SK-N-MC (cell line): ENCODE data around the gene ULK3.

ENCODE experiments used
- EZH2 ChIP-seq: fragments of 200-600 bp; sonication (generic); IDR thresholded peaks from one replicate; pipeline ENCODE4 v1.6.1; 2017; ENCODE audit warnings: antibody characterized with exemption
- FOXP2 ChIP-seq: optimal IDR thresholded peaks from 2 replicates; pipeline ENCODE3; 2011; ENCODE audit warnings: mild to moderate bottlenecking, moderate library complexity; ENCODE audit not compliant: insufficient read depth; ENCODE audit errors: extremely low read length, control extremely low read depth
- POLR2AphosphoS5 ChIP-seq: IDR thresholded peaks from 2 replicates; pipeline ENCODE4 v1.6.1; 2012; ENCODE audit warnings: mild to moderate bottlenecking, low read depth, low read length, borderline replicate concordance

DNA sequence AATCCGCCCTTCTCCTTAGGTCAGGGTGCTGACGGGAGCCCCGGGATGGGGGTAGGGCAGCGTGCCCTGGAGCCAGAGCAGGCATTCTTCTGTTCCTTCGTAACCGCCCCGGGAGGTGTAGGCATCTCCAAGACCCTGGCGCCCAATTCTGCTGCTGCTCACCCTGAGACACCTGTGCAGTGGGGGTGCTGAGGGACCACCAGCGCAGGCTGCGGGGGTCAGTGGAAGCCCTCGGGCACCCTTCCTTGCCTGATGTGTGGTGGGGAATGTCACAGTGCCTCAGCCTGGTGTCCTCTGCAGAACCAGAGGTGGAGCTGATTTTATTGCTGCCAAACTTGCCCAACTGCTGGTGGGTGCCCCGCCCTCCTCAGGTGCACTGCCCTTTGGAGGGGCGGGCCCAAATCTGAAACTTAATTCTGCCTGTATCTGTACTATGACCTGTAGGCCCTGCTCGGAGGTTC is 53.8 kb downstream of the ULK3 start:
- no peak for TF ChIP-seq POLR2AphosphoS5
- no peak for TF ChIP-seq EZH2
- TF ChIP-seq FOXP2, result no peak
